Gastroesophageal sphincter (tissue), 3 donors: ENCODE measurements around the gene ABCA1.
A peak's percentile ranks its signal among the peaks of the same experiment; 100 is the strongest.

Experiments used
- EP300 ChIP-seq: sonication (generic); formaldehyde crosslinking; IDR thresholded peaks from one replicate; pipeline ENCODE4 v1.6.1; 2017; ENCODE audit warnings: antibody characterized with exemption, mild to moderate bottlenecking
- POLR2A ChIP-seq, 2 donors: fragments of 450-650 bp; IDR thresholded peaks; one replicate each; pipeline ENCODE4 v1.6.1; 2017; ENCODE audit warnings: antibody characterized with exemption in 2 of 2, mild to moderate bottlenecking in 2 of 2, moderate library complexity in 1 of 2
- POLR2AphosphoS5 ChIP-seq: sonication (generic); formaldehyde crosslinking; IDR thresholded peaks from one replicate; pipeline ENCODE4 v1.6.1; 2017; ENCODE audit warnings: antibody characterized with exemption
- TF ChIP-seq, protein P1 (sequence below), 4 experiments: fragments of 200-600 bp in 2 of 4; fragments of 450-650 bp in 2 of 4; sonication (generic) in 1 of 4; IDR thresholded peaks; one replicate each; pipeline ENCODE4 v1.5.1; 2017 to 2019; ENCODE audit warnings: antibody characterized with exemption in 4 of 4, mild to moderate bottlenecking in 2 of 4, moderate library complexity in 2 of 4

DNA sequence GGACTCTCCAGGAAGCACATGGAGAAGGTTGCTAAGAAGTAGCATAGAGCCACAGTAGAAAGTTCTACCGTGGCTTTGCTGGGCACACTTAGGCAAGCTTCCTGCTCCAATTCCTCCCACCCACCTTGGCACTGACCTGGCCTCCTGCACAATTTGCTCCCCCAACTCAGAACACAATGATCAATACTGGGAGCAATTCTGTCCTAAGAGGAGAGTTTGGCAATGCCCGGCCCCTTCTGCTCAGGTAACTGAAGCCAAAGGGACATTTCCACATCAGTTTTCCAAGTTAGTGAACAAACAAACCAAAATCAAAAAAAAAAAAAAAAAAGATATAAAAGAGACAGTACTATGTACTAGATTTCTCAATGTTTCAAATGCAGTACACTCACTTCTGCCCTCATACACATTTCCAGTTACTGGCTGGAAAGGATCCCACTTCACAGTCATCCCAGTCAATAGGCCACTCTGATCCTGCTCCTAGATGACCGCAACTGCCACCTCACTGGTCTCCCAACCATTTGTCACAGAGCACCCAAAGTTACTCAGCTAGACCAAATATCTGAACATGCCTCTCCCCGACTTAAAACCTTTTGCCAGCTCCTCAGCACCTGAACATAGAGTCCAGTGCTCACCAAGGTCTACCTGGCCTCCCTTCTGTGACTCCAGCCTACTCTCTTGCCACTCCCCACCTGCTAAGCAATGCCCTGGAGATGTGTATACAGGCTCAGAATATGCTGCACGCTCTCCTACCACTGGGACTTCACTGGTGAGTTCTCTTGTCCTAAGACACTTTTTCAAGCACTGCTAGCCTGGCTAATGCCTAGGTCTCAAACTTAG lies 21.3 kb downstream of the ABCA1 start:
- TF ChIP-seq, protein P1, sequence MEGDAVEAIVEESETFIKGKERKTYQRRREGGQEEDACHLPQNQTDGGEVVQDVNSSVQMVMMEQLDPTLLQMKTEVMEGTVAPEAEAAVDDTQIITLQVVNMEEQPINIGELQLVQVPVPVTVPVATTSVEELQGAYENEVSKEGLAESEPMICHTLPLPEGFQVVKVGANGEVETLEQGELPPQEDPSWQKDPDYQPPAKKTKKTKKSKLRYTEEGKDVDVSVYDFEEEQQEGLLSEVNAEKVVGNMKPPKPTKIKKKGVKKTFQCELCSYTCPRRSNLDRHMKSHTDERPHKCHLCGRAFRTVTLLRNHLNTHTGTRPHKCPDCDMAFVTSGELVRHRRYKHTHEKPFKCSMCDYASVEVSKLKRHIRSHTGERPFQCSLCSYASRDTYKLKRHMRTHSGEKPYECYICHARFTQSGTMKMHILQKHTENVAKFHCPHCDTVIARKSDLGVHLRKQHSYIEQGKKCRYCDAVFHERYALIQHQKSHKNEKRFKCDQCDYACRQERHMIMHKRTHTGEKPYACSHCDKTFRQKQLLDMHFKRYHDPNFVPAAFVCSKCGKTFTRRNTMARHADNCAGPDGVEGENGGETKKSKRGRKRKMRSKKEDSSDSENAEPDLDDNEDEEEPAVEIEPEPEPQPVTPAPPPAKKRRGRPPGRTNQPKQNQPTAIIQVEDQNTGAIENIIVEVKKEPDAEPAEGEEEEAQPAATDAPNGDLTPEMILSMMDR (IDR thresholded peaks at IDR 0.05), result no peak
- TF ChIP-seq POLR2AphosphoS5, result peak; percentile 88
- no peak for TF ChIP-seq EP300
- TF ChIP-seq POLR2A (IDR thresholded peaks at IDR 0.05), result no peak
